ENCODE measurements around the gene OR2H1.

DNA sequence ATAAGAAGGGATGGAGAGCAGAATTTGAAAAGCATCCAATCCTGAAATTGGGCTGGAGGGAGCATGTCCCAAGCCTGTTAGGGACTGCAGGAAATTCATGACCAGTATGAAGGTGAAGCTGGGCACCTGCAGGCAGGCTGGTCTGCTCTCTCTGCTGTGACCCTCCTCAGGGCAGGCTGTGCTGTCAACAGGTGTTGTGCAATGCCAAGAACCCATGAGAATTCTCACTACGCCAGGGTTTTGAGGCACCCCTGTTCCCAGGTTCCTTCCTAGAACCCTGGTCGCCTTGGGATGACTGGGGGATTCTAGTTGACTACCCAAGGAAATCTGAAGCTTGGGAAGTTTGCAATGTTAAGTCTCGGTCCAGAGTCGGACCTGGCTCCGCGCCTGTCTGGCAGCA, 44.2 kb downstream of the OR2H1 start:
- TF ChIP-seq FOXJ3 (CRISPR knock-in tag; IDR thresholded peaks at IDR 0.05; ENCODE audit: borderline replicate concordance) (no peak), CTCF (IDR thresholded peaks at IDR 0.05) (no peak), ZBTB21 (CRISPR knock-in tag; IDR thresholded peaks at IDR 0.05; ENCODE audit: borderline replicate concordance) (no peak), SP1 (CRISPR knock-in tag; conservative IDR thresholded peaks at IDR 0.05) (no peak), PRRX2 (CRISPR knock-in tag; IDR thresholded peaks at IDR 0.05) (no peak), IRF2 (CRISPR knock-in tag; IDR thresholded peaks at IDR 0.05; ENCODE audit: borderline replicate concordance, low read depth) (no peak), ATF1 (CRISPR knock-in tag; IDR thresholded peaks at IDR 0.05) (no peak), FOXP1 (CRISPR knock-in tag; IDR thresholded peaks at IDR 0.05; ENCODE audit: borderline replicate concordance) (no peak)
- TF ChIP-seq, protein P1, sequence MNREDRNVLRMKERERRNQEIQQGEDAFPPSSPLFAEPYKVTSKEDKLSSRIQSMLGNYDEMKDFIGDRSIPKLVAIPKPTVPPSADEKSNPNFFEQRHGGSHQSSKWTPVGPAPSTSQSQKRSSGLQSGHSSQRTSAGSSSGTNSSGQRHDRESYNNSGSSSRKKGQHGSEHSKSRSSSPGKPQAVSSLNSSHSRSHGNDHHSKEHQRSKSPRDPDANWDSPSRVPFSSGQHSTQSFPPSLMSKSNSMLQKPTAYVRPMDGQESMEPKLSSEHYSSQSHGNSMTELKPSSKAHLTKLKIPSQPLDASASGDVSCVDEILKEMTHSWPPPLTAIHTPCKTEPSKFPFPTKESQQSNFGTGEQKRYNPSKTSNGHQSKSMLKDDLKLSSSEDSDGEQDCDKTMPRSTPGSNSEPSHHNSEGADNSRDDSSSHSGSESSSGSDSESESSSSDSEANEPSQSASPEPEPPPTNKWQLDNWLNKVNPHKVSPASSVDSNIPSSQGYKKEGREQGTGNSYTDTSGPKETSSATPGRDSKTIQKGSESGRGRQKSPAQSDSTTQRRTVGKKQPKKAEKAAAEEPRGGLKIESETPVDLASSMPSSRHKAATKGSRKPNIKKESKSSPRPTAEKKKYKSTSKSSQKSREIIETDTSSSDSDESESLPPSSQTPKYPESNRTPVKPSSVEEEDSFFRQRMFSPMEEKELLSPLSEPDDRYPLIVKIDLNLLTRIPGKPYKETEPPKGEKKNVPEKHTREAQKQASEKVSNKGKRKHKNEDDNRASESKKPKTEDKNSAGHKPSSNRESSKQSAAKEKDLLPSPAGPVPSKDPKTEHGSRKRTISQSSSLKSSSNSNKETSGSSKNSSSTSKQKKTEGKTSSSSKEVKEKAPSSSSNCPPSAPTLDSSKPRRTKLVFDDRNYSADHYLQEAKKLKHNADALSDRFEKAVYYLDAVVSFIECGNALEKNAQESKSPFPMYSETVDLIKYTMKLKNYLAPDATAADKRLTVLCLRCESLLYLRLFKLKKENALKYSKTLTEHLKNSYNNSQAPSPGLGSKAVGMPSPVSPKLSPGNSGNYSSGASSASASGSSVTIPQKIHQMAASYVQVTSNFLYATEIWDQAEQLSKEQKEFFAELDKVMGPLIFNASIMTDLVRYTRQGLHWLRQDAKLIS (CRISPR knock-in tag; IDR thresholded peaks at IDR 0.05; ENCODE audit: borderline replicate concordance) = no peak
- TF ChIP-seq, protein P2, sequence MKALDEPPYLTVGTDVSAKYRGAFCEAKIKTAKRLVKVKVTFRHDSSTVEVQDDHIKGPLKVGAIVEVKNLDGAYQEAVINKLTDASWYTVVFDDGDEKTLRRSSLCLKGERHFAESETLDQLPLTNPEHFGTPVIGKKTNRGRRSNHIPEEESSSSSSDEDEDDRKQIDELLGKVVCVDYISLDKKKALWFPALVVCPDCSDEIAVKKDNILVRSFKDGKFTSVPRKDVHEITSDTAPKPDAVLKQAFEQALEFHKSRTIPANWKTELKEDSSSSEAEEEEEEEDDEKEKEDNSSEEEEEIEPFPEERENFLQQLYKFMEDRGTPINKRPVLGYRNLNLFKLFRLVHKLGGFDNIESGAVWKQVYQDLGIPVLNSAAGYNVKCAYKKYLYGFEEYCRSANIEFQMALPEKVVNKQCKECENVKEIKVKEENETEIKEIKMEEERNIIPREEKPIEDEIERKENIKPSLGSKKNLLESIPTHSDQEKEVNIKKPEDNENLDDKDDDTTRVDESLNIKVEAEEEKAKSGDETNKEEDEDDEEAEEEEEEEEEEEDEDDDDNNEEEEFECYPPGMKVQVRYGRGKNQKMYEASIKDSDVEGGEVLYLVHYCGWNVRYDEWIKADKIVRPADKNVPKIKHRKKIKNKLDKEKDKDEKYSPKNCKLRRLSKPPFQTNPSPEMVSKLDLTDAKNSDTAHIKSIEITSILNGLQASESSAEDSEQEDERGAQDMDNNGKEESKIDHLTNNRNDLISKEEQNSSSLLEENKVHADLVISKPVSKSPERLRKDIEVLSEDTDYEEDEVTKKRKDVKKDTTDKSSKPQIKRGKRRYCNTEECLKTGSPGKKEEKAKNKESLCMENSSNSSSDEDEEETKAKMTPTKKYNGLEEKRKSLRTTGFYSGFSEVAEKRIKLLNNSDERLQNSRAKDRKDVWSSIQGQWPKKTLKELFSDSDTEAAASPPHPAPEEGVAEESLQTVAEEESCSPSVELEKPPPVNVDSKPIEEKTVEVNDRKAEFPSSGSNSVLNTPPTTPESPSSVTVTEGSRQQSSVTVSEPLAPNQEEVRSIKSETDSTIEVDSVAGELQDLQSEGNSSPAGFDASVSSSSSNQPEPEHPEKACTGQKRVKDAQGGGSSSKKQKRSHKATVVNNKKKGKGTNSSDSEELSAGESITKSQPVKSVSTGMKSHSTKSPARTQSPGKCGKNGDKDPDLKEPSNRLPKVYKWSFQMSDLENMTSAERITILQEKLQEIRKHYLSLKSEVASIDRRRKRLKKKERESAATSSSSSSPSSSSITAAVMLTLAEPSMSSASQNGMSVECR (CRISPR knock-in tag; IDR thresholded peaks at IDR 0.05; ENCODE audit: borderline replicate concordance) = no peak

Data from WTC11 (cell line).